Suprapubic skin (tissue), 4 donors: ENCODE data around the gene HIBADH. TPM values are rescaled to one million over a fixed set of nuclear protein-coding genes. Genes with fewer than 3 reads are reported as not detected.
A peak's percentile ranks its signal among the peaks of the same experiment; 100 is the strongest.

Source experiments
- DNase-seq, 2 donors: peaks; one replicate each; pipeline ENCODE4 v3.0.0-alpha.2; 2019; ENCODE audit warnings: low spot score in 2 of 2
- H3K27ac ChIP-seq: fragments of 200-600 bp; sonication (generic); one replicate; pipeline ENCODE4 v1.5.1; 2019
- H3K27me3 ChIP-seq: fragments of 200-600 bp; sonication (generic); one replicate; pipeline ENCODE4 v1.5.1; 2019
- H3K36me3 ChIP-seq: fragments of 200-600 bp; sonication (generic); one replicate; pipeline ENCODE4 v1.5.1; 2019
- H3K4me1 ChIP-seq: fragments of 200-600 bp; sonication (generic); one replicate; pipeline ENCODE4 v1.5.1; 2019
- H3K4me3 ChIP-seq: fragments of 200-600 bp; sonication (generic); one replicate; pipeline ENCODE4 v1.5.1; 2019; ENCODE audit warnings: mild to moderate bottlenecking
- H3K9me3 ChIP-seq: fragments of 200-600 bp; sonication (generic); one replicate; pipeline ENCODE4 v1.5.1; 2019
- EP300 ChIP-seq: sonication (generic); formaldehyde crosslinking; IDR thresholded peaks from one replicate; pipeline ENCODE4 v1.6.1; 2017; ENCODE audit warnings: antibody characterized with exemption
- POLR2A ChIP-seq, 2 donors: fragments of 450-650 bp; IDR thresholded peaks; one replicate each; pipeline ENCODE4 v1.6.1; 2017; ENCODE audit warnings: antibody characterized with exemption in 2 of 2, mild to moderate bottlenecking in 2 of 2, moderate library complexity in 2 of 2
- POLR2AphosphoS5 ChIP-seq, 3 donors: sonication (generic); formaldehyde crosslinking; IDR thresholded peaks; one replicate each; pipeline ENCODE4 v1.6.1; 2017; ENCODE audit warnings: antibody characterized with exemption in 3 of 3
- WGBS: methylation state at CpG from one replicate; pipeline ENCODE4 v1.1.5; 2018; 5-methylcytosine and 5-hydroxymethylcytosine counted together
- total RNA-seq, 4 donors: library from RNA; depleted of rRNA; stranded (reverse); fragments of >200 nt; gene quantifications; one replicate each; pipeline ENCODE4 v1.1.0, GENCODE V29; 2016
- TF ChIP-seq, protein P1 (sequence below), 2 donors: fragments of 200-600 bp in 1 of 2; fragments of 450-650 bp in 1 of 2; sonication (generic) in 1 of 2; IDR thresholded peaks; one replicate each; pipeline ENCODE4 v1.5.1; 2016 to 2019; ENCODE audit warnings: antibody characterized with exemption in 2 of 2, mild to moderate bottlenecking in 1 of 2, moderate library complexity in 1 of 2

HIBADH gene
- total RNA-seq, 4 donors from 2014 or later, result 27.9 to 35.2 (median 30.2) TPM

DNA sequence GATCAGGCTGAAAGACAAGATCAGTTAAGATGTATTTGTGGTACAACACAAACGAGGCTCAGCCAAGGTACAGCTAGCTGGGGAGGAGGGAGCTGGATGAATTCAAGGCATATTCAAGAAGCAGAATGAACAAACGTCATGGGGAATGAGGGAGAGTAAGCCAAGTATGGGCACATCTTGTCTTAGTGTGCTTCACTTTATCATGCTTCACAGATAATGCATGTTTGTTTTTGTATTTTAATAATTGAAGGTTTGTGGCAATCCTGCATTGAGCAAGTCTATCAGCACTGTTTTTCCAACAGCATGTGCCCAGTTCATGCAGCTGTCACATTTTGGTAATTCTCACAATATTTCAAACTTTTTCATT is 135.4 kb downstream of the HIBADH start:
- H3K27me3 ChIP-seq, result no peaks in the 10 kb centered on the region
- H3K9me3 ChIP-seq, result no peaks in the 10 kb centered on the region
- peaks cover 40% of the 10 kb centered on the region for H3K36me3 ChIP-seq
- H3K27ac ChIP-seq, result peak overlapping the region; percentile 22
- WGBS, result 50% methylated on average over 2 of the region's 2 CpGs
- H3K4me1 ChIP-seq, result no peaks in the 10 kb centered on the region
- no peak overlapping the region for H3K4me3 ChIP-seq
- DNase-seq, result no peak
- TF ChIP-seq POLR2A (IDR thresholded peaks at IDR 0.05), result no peak
- TF ChIP-seq EP300, result no peak
- TF ChIP-seq POLR2AphosphoS5 (IDR thresholded peaks at IDR 0.05), result peak in 2 of 3 donors; percentile 27 to 42

DNA sequence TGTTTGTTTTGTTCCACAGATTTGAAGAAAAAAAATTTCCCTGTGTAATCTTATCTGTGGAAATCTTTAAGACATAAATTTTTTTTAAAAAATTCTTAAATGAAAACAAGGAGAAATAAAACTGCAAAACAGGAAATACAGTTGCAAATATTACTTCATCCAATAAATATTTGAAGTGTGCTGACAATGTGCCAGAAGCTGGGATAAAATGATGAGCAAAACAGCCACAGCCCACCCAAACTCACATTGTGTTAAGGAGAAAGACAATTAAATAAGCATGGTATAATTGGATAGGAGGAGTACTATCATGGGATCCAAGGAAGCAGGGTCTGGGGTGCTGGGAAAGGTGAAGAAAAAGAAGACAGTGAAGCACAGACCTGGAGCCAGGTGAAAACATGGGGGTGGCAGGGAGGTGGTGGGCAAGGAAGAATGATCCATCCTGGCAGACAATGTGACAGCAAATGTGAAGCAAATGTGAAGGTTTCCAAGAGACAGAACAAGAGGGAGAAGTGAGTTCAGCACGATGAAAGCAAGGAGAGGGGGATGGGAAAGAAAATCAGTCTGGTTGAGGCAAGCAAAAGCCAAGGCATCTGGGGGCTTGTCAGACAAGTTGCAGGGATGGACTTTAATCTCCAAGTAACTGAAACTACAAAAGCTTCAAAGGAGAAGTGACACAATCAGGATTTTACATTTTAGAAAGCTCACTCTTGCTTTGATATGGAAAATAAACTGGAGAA is 135.9 kb downstream of the HIBADH start:
- peaks cover 40% of the 10 kb centered on the region for H3K36me3 ChIP-seq
- H3K4me1 ChIP-seq, result peaks cover under 1% of the 10 kb centered on the region
- WGBS, result 55% methylated on average over 1 of the region's 1 CpG
- peak overlapping the region; percentile 22 for H3K27ac ChIP-seq
- H3K4me3 ChIP-seq, result no peak overlapping the region
- H3K27me3 ChIP-seq, result no peaks in the 10 kb centered on the region
- no peak for DNase-seq
- no peaks in the 10 kb centered on the region for H3K9me3 ChIP-seq
- TF ChIP-seq POLR2AphosphoS5 (IDR thresholded peaks at IDR 0.05) (no peak), POLR2A (IDR thresholded peaks at IDR 0.05) (no peak), EP300 (no peak)
- TF ChIP-seq, protein P1, sequence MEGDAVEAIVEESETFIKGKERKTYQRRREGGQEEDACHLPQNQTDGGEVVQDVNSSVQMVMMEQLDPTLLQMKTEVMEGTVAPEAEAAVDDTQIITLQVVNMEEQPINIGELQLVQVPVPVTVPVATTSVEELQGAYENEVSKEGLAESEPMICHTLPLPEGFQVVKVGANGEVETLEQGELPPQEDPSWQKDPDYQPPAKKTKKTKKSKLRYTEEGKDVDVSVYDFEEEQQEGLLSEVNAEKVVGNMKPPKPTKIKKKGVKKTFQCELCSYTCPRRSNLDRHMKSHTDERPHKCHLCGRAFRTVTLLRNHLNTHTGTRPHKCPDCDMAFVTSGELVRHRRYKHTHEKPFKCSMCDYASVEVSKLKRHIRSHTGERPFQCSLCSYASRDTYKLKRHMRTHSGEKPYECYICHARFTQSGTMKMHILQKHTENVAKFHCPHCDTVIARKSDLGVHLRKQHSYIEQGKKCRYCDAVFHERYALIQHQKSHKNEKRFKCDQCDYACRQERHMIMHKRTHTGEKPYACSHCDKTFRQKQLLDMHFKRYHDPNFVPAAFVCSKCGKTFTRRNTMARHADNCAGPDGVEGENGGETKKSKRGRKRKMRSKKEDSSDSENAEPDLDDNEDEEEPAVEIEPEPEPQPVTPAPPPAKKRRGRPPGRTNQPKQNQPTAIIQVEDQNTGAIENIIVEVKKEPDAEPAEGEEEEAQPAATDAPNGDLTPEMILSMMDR (IDR thresholded peaks at IDR 0.05), result no peak

DNA sequence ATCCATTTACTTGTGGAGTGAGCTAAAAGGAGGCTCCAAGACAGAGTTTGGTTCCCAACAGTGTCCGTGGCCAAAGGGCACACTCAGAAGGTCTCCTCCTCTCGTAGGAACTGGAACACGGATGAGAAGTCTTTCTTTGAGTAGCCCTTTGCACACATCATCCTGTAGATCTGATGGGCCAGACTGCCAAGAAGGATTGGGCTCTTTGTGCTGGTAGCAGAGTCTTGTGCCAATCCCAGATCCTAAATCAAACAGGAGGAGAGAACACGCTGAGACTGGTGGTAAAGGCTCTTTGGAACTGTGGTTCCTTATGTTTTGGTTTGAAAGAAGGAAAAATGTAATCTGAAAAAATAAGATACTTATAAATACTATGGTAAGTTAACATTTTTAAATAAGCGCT is 136.6 kb downstream of the HIBADH start:
- Histone ChIP-seq H3K4me3 (no peak overlapping the region), H3K36me3 (peaks cover 39% of the 10 kb centered on the region), H3K27ac (no peak overlapping the region), H3K4me1 (peaks cover 6% of the 10 kb centered on the region), H3K9me3 (no peaks in the 10 kb centered on the region), H3K27me3 (no peaks in the 10 kb centered on the region)
- 87% methylated on average over 5 of the region's 5 CpGs for WGBS
- DNase-seq, result no peak
- no peak for TF ChIP-seq POLR2AphosphoS5 (IDR thresholded peaks at IDR 0.05)
- TF ChIP-seq, protein P1 (IDR thresholded peaks at IDR 0.05), result no peak
- TF ChIP-seq POLR2A (IDR thresholded peaks at IDR 0.05), result no peak
- no peak for TF ChIP-seq EP300

DNA sequence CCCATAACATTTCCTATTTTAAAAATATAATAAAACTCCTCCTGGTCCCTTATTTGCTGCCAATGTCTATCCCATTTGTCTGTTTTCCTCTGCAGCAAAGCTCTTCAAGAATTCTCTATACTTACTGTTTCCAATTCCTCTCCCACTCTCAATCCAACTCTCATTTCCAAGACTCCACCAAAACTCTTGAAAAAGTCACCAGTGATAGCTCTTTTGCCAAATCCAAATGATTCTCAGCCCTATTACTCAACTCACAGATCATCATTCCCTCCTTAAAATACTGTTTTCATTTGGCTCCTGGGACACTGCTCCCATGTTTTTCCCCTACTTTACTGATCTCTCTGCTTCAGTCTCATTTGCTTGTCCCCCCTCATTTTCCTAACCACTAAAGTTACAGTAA is 139.4 kb downstream of the HIBADH start:
- Histone ChIP-seq H3K27me3 (no peaks in the 10 kb centered on the region), H3K4me3 (no peak overlapping the region), H3K4me1 (peaks cover 23% of the 10 kb centered on the region), H3K27ac (no peak overlapping the region), H3K9me3 (no peaks in the 10 kb centered on the region), H3K36me3 (peaks cover 21% of the 10 kb centered on the region)
- TF ChIP-seq, protein P1 (IDR thresholded peaks at IDR 0.05), result no peak
- no peak for TF ChIP-seq POLR2AphosphoS5 (IDR thresholded peaks at IDR 0.05)
- no peak for TF ChIP-seq POLR2A (IDR thresholded peaks at IDR 0.05)
- TF ChIP-seq EP300, result no peak
- DNase-seq, result no peak

DNA sequence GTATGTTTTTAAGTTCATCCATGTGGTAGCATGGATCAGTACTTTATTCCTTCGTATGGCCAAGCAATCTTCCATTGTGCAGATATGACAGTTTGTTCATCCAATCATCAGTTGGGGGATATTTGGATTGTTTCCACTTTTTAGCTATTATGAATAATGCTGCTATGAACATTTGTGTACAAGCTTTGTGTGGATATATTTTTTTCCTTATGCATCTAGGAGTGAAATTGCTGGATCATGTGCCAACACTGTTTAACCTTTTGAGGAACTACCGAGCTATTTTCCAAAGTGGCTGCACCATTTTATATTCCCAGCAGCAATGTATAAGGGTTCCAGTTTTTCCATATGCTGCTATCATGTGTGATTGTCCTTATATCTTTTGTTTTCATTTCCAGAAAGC is 140.1 kb downstream of the HIBADH start:
- WGBS, result 96% methylated on average over 2 of the region's 2 CpGs
- Histone ChIP-seq H3K27ac (no peak overlapping the region), H3K4me1 (peaks cover 23% of the 10 kb centered on the region), H3K4me3 (no peak overlapping the region), H3K27me3 (no peaks in the 10 kb centered on the region), H3K36me3 (peaks cover 21% of the 10 kb centered on the region), H3K9me3 (no peaks in the 10 kb centered on the region)
- no peak for DNase-seq
- no peak for TF ChIP-seq POLR2A (IDR thresholded peaks at IDR 0.05)

DNA sequence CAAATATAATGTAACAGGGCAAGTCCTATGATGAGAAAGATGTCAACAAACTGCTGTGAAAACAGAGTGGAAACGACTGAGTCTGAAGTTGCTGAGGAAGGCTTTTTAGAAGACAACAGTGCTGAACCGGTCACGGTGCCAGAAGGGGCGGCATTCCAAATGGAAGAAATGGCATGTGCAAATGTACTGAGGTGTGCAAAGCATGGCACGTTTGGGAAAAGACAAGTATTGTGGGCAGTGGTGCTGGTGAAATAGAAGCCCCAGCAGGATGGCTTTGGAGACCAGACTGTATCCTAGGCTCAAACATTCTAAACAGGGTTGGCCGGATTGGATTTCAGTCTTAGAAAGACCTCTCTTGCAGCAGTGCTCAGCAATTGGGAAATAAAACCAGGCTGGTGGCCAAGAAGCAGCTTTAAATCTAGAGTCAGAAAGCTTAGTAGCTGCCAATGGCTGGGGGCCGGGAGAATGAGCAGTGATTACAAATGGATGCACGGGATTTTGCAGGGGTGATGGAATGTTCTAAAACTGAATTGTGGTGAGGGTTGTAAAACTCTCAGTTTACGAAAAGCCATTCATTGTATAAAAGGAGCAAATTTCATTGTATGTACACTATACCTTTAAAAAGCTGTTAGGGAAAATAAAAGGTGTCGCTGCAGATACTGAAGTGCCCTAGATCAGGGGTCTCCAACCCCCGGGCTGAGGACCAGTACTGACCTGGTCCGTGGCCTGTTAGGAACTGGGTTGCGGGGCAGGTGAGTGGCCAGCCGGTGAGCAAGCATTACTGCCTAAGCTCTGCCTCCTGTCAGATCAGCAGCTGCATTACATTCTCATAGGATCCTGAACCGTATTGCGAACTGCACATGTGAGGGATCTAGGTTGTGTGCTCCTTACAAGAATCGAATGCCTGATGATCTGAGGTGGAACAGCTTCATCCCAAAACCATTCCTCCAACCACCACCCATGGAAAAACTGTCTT is 141.6 kb downstream of the HIBADH start:
- Histone ChIP-seq H3K27me3 (no peaks in the 10 kb centered on the region), H3K9me3 (no peaks in the 10 kb centered on the region), H3K36me3 (peaks cover 19% of the 10 kb centered on the region), H3K27ac (no peak overlapping the region), H3K4me1 (peaks cover 23% of the 10 kb centered on the region), H3K4me3 (no peak overlapping the region)
- no peak for TF ChIP-seq POLR2A (IDR thresholded peaks at IDR 0.05)
- TF ChIP-seq, protein P1 (IDR thresholded peaks at IDR 0.05), result no peak
- TF ChIP-seq EP300, result no peak
- no peak for TF ChIP-seq POLR2AphosphoS5 (IDR thresholded peaks at IDR 0.05)
- 71% methylated on average over 16 of the region's 17 CpGs for WGBS
- DNase-seq, result peak in 1 of 2 donors; percentile 84
